ENCODE data around the gene MMP1.

MMP1 gene

GRCh38 chr11:102798012-102798746, at the start of gene MMP1:
TSS of gene MMP1 (minus strand) at chr11:102798160. CDS start at chr11:102798092, 68 bp downstream.
- peak; percentile 20 to 62 for DNase-seq (ENCODE audit: low read depth in 2 of 2)
- no peak for TF ChIP-seq CTCF (IDR thresholded peaks at IDR 0.05; ENCODE audit: low read depth, low read length)
- no peak within 1 kb of the TSS for H3K4me3 ChIP-seq (replicated peaks in 1 of 2; ENCODE audit: low read depth in 2 of 2, low read length in 2 of 2)

- no peak for TF ChIP-seq CTCF (IDR thresholded peaks at IDR 0.05; ENCODE audit: low read depth, low read length)
- no peak for DNase-seq (ENCODE audit: low read depth in 2 of 2)
Measured at GRCh38 chr11:102846292-102846691, 48.3 kb upstream of the MMP1 start.

GRCh38 chr11:102843489-102843888, 45.5 kb upstream of the MMP1 start, which contains the start of gene MMP3:
TSS of gene MMP3 (minus strand) at chr11:102843609. CDS start at chr11:102843546, 63 bp downstream.
- peak in 1 of 2 donors; percentile 6 for DNase-seq (ENCODE audit: low read depth in 2 of 2)
- no peak within 1 kb of the TSS for H3K4me3 ChIP-seq (replicated peaks in 1 of 2; ENCODE audit: low read depth in 2 of 2, low read length in 2 of 2)
- no peak for TF ChIP-seq CTCF (IDR thresholded peaks at IDR 0.05; ENCODE audit: low read depth, low read length)

More at GRCh38 chr11:102846292-102846691, 48.3 kb upstream of the MMP1 start:
- no peak overlapping the region for H3K4me3 ChIP-seq (replicated peaks in 1 of 2; ENCODE audit: low read depth in 2 of 2, low read length in 2 of 2)

- TF ChIP-seq CTCF (IDR thresholded peaks at IDR 0.05; ENCODE audit: low read depth, low read length): no peak
- no peak overlapping the region for H3K4me3 ChIP-seq (replicated peaks in 1 of 2; ENCODE audit: low read depth in 2 of 2, low read length in 2 of 2)
Measured at GRCh38 chr11:102842930-102843329, 45.0 kb upstream of the MMP1 start.

GRCh38 chr11:102840018-102840417, 42.1 kb upstream of the MMP1 start:
- no peak overlapping the region for H3K4me3 ChIP-seq (replicated peaks in 1 of 2; ENCODE audit: low read depth in 2 of 2, low read length in 2 of 2)
- no peak for DNase-seq (ENCODE audit: low read depth in 2 of 2)
- TF ChIP-seq CTCF (IDR thresholded peaks at IDR 0.05; ENCODE audit: low read depth, low read length): no peak

More at GRCh38 chr11:102842930-102843329, 45.0 kb upstream of the MMP1 start:
- DNase-seq (ENCODE audit: low read depth in 2 of 2): no peak

GRCh38 chr11:102837646-102838045, 39.7 kb upstream of the MMP1 start:
- no peak for DNase-seq (ENCODE audit: low read depth in 2 of 2)
- H3K4me3 ChIP-seq (replicated peaks in 1 of 2; ENCODE audit: low read depth in 2 of 2, low read length in 2 of 2): no peak overlapping the region
- no peak for TF ChIP-seq CTCF (IDR thresholded peaks at IDR 0.05; ENCODE audit: low read depth, low read length)
